Cardiac fibroblast (primary cell): ENCODE measurements around the gene SPRR1A.

Source experiments
- DNase-seq, 2 donors: peaks; one replicate each; pipeline versions ENCODE4 v3.0.0 to v3.0.0-alpha.2; 2010; ENCODE audit warnings: low read depth in 2 of 2
- H3K4me3 ChIP-seq, 2 donors: replicated peaks in 1 of 2; 1 replicate in 1 of 2; 2 replicates in 1 of 2; pipeline ENCODE4 v1.5.1; 2011; ENCODE audit warnings: low read depth in 2 of 2, low read length in 2 of 2, mild to moderate bottlenecking in 2 of 2, moderate library complexity in 1 of 2
- CTCF ChIP-seq: IDR thresholded peaks from one replicate; pipeline ENCODE4 v1.5.1; 2011; ENCODE audit warnings: low read depth, mild to moderate bottlenecking, low read length, inconsistent platforms

Gene SPRR1A

GRCh38 chr1:152951711-152952110 lies 32.2 kb upstream of the SPRR1A start:
- no peak for DNase-seq
- TF ChIP-seq CTCF = no peak
- no peak overlapping the region for H3K4me3 ChIP-seq

GRCh38 chr1:152953761-152954160 lies 30.1 kb upstream of the SPRR1A start:
- DNase-seq = no peak
- TF ChIP-seq CTCF = no peak
- H3K4me3 ChIP-seq = no peak overlapping the region

- no peak overlapping the region for H3K4me3 ChIP-seq
- no peak for TF ChIP-seq CTCF
- DNase-seq = no peak
These were observed 29.4 kb upstream of the SPRR1A start for GRCh38 chr1:152954436-152954835.

GRCh38 chr1:152957561-152957960 lies 26.3 kb upstream of the SPRR1A start:
- TF ChIP-seq CTCF = no peak
- H3K4me3 ChIP-seq = no peak overlapping the region
- no peak for DNase-seq

- H3K4me3 ChIP-seq = no peak overlapping the region
- TF ChIP-seq CTCF = no peak
- no peak for DNase-seq
These were observed 24.6 kb upstream of the SPRR1A start for GRCh38 chr1:152959273-152959672.

GRCh38 chr1:152959801-152960451 lies 24.0 kb upstream of the SPRR1A start:
- no peak for TF ChIP-seq CTCF
- H3K4me3 ChIP-seq = no peak overlapping the region
- no peak for DNase-seq
